Neural crest cell (in vitro differentiated cells): ENCODE results near the gene ZEB2. TPM values are rescaled to one million over a fixed set of nuclear protein-coding genes. Genes with fewer than 3 reads are reported as not detected.

ENCODE experiments used
- DNase-seq: peaks from one replicate; pipeline ENCODE4 v3.0.0; 2021; ENCODE audit warnings: low read depth, mixed read lengths, low spot score
- H3K27ac Mint-ChIP-seq: one replicate; pipeline ENCODE4 v1.8.0; 2021; ENCODE audit warnings: mild to moderate bottlenecking, mixed read lengths; ENCODE audit not compliant: unreplicated experiment
- H3K27me3 Mint-ChIP-seq: 2 replicates; pipeline ENCODE4 v1.8.0; 2021; ENCODE audit warnings: low read depth, mild to moderate bottlenecking, mixed read lengths
- H3K36me3 Mint-ChIP-seq: 2 replicates; pipeline ENCODE4 v1.8.0; 2021; ENCODE audit warnings: low read depth, mild to moderate bottlenecking, mixed read lengths
- H3K4me1 Mint-ChIP-seq: 2 replicates; pipeline ENCODE4 v1.8.0; 2021; ENCODE audit warnings: mixed read lengths
- H3K4me3 Mint-ChIP-seq: one replicate; pipeline ENCODE4 v1.8.0; 2021; ENCODE audit warnings: mild to moderate bottlenecking, mixed read lengths
- H3K9me3 Mint-ChIP-seq: 2 replicates; pipeline ENCODE4 v1.8.0; 2021; ENCODE audit warnings: mixed read lengths
- total RNA-seq: library from RNA; stranded (reverse); gene quantifications from 2 replicates; pipeline ENCODE4 v1.2.1, GENCODE V29; 2021
- TF ChIP-seq, protein P1 (sequence below): fragments of 200-600 bp; sonication (generic); conservative IDR thresholded peaks from 2 replicates; pipeline ENCODE4 v1.5.0; 2021; ENCODE audit warnings: antibody characterized with exemption, mild to moderate bottlenecking

The ZEB2 gene
- total RNA-seq, 1 donor from 2014 or later, result 192 TPM

DNA sequence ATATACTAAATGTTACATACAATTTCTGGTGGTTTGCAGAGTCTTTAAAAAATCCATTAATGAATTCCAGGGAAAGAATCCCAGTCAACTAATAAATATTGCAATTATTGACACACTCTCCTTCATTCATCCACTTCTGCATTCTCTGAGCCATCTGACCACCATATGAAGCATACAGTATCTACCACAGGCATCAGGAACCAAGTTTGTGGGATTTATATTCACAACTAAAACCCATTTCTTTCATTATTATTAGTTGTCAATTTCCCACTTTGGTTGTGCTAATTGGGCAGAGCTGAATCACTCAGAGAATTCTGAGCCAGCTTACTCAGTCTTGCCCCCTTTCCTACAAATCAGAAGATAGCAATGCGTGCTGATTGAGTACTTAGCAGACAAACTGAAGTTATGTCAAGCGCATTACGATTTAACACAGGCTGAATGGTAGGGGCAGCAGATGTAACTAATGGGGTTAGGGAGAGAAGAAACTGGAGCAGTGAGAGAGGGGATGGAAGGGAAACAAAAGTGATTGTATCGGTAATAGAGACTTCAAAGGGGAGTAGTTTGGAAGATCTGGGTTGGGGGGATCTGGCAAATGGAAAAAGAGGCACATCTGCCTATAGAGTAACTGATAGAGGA, 52.3 kb downstream of the ZEB2 start:
- peak overlapping the region; percentile 17 for H3K4me3 Mint-ChIP-seq
- TF ChIP-seq, protein P1, sequence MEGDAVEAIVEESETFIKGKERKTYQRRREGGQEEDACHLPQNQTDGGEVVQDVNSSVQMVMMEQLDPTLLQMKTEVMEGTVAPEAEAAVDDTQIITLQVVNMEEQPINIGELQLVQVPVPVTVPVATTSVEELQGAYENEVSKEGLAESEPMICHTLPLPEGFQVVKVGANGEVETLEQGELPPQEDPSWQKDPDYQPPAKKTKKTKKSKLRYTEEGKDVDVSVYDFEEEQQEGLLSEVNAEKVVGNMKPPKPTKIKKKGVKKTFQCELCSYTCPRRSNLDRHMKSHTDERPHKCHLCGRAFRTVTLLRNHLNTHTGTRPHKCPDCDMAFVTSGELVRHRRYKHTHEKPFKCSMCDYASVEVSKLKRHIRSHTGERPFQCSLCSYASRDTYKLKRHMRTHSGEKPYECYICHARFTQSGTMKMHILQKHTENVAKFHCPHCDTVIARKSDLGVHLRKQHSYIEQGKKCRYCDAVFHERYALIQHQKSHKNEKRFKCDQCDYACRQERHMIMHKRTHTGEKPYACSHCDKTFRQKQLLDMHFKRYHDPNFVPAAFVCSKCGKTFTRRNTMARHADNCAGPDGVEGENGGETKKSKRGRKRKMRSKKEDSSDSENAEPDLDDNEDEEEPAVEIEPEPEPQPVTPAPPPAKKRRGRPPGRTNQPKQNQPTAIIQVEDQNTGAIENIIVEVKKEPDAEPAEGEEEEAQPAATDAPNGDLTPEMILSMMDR, result no peak
- H3K27me3 Mint-ChIP-seq, result no peaks in the 10 kb centered on the region
- peak overlapping the region; percentile 9 for H3K27ac Mint-ChIP-seq
- no peak for DNase-seq
- peaks cover 59% of the 10 kb centered on the region for H3K4me1 Mint-ChIP-seq
- no peaks in the 10 kb centered on the region for H3K9me3 Mint-ChIP-seq
- H3K36me3 Mint-ChIP-seq, result peaks cover 5% of the 10 kb centered on the region

- Mint-ChIP-seq H3K27ac (peak overlapping the region; percentile 46), H3K27me3 (no peaks in the 10 kb centered on the region), H3K4me3 (peak overlapping the region; percentile 4), H3K36me3 (peaks cover 5% of the 10 kb centered on the region), H3K9me3 (no peaks in the 10 kb centered on the region), H3K4me1 (peaks cover 69% of the 10 kb centered on the region)
- TF ChIP-seq, protein P1, result no peak
- no peak for DNase-seq
These were observed 53.3 kb downstream of the ZEB2 start for GRCh38 chr2:144466637-144467036.

DNA sequence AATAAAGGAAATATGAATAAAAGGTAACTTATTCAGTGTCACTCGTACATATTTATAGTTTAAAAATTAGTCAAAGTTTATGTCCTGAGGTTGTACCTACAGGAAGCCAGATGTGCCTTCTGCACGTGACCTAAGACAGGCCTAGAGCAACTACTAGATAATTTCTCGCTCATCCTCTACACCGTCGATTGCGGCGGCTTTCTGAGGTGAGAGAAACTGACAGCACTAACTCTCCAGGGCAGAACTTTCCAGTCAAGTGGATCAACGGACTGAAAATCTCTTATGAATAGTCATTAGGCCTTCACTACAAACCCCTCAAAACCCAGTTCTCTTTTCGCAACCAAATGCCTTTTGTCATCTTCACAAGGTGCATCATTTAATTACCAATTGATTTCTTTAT, 54.2 kb downstream of the ZEB2 start:
- H3K4me1 Mint-ChIP-seq, result peaks cover 78% of the 10 kb centered on the region
- H3K4me3 Mint-ChIP-seq, result no peak overlapping the region
- peaks cover 5% of the 10 kb centered on the region for H3K36me3 Mint-ChIP-seq
- no peaks in the 10 kb centered on the region for H3K27me3 Mint-ChIP-seq
- H3K27ac Mint-ChIP-seq, result peak overlapping the region; percentile 24
- no peaks in the 10 kb centered on the region for H3K9me3 Mint-ChIP-seq
- no peak for DNase-seq
- TF ChIP-seq, protein P1, result no peak

DNA sequence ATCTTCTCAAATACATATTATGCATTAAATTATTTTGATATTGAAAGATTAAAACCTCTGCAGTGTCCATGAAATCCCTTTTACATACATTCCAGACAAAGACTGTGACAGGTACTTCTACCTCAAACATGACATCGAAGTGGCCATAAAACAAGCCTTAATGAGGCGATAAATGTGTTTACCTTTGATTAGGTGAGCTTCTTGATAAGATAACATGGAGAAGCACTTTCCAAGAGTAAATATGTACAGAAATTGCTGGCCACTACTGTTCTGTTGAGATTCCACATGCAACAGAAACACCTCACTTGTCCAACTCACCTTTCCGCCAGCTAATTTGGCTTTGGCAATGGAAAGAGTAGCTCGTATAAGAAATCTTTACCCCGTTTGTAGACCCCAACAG, 55.2 kb downstream of the ZEB2 start:
- H3K4me1 Mint-ChIP-seq, result peaks cover 85% of the 10 kb centered on the region
- H3K9me3 Mint-ChIP-seq, result no peaks in the 10 kb centered on the region
- DNase-seq, result no peak
- H3K4me3 Mint-ChIP-seq, result no peak overlapping the region
- H3K27ac Mint-ChIP-seq, result no peak overlapping the region
- TF ChIP-seq, protein P1, result no peak
- H3K36me3 Mint-ChIP-seq, result peaks cover 8% of the 10 kb centered on the region
- no peaks in the 10 kb centered on the region for H3K27me3 Mint-ChIP-seq

DNA sequence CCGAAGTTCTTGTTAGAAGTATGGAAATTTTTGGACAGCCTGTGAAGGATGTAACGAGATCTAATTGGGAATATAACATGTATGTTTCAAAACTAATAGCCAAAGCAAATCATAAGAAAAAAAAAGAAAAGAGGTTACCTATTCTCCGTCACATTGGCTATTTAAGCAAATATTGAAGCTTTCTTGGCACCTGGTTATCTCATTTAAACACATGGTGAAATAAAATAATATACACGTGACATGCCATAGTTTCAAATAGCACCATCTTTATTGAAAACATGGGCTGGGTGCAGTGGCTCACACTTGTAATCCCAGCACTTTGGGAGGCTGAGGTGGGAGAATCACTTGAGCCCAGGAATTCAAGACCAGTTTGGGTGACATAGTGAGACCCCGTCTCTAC, 56.7 kb downstream of the ZEB2 start:
- Mint-ChIP-seq H3K27ac (no peak overlapping the region), H3K36me3 (peaks cover 10% of the 10 kb centered on the region), H3K9me3 (no peaks in the 10 kb centered on the region), H3K4me1 (peaks cover 94% of the 10 kb centered on the region), H3K27me3 (no peaks in the 10 kb centered on the region), H3K4me3 (no peak overlapping the region)
- DNase-seq, result no peak
- TF ChIP-seq, protein P1, result no peak
